Stimulated activated effector memory CD8-positive, alpha-beta T cell treated with anti-CD3 and anti-CD28 coated beads, Interleukin-12 subunit alpha, Interleukin-12 subunit beta, amount 100 ng/mL, for 72 hours (primary cell): ENCODE measurements around the gene SF3B4.
"Not testable (repeated sequence)": the region's sequence is repeated elsewhere in the genome, so short reads cannot be mapped to it uniquely, and the experiment has no call there.

Source experiments
- ATAC-seq: fragments of 150-1000 bp; cut with Tn5 transposase; 2 replicates; pipeline ENCODE4 v1.10.0; 2021
- DNase-seq, 2 donors: peaks; one replicate each; pipeline ENCODE4 v3.0.0; 2021 to 2022; ENCODE audit warnings: low spot score in 2 of 2
- H3K27ac Mint-ChIP-seq: one replicate; pipeline ENCODE4 v1.8.0; 2022; ENCODE audit warnings: mild to moderate bottlenecking, mixed read lengths
- H3K36me3 Mint-ChIP-seq: one replicate; pipeline ENCODE4 v1.8.0; 2022; ENCODE audit warnings: mild to moderate bottlenecking, mixed read lengths
- H3K4me1 Mint-ChIP-seq: one replicate; pipeline ENCODE4 v1.8.0; 2022; ENCODE audit warnings: mixed read lengths
- H3K4me3 Mint-ChIP-seq: one replicate; pipeline ENCODE4 v1.8.0; 2022; ENCODE audit warnings: mild to moderate bottlenecking, mixed read lengths
- H3K9me3 Mint-ChIP-seq: one replicate; pipeline ENCODE4 v1.8.0; 2022; ENCODE audit warnings: mixed read lengths

The SF3B4 gene

DNA sequence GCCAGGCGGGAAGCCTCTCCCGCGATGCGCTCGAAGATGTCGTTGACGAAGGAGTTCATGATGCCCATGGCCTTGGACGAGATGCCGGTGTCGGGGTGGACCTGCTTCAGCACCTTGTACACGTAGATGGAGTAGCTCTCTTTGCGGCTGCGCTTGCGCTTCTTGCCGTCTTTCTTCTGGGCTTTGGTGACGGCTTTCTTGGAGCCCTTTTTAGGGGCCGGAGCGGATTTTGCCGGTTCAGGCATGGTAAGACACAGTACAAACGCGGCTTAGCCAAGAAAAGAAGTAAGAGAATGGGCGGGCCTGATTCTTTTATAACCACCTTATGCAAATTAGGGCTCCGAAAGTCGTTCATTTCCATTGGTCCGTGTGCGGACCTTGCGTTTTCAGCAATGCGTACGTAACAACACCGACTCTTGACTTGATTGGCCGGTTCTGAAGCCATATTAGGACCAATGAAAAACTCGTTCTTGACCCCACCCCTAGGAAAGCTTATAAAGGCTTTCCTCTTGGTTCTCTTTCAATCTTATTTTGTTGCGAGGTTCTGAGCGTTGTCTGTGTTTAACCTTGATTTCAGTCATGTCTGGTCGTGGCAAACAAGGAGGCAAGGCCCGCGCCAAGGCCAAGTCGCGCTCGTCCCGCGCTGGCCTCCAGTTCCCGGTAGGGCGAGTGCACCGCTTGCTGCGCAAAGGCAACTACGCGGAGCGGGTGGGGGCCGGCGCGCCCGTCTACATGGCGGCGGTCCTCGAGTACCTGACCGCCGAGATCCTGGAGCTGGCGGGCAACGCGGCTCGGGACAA, 41.0 kb downstream of the SF3B4 start:
- Mint-ChIP-seq H3K27ac (no peak overlapping the region), H3K36me3 (no peaks in the 10 kb centered on the region), H3K4me3 (no peak overlapping the region), H3K4me1 (peaks cover 6% of the 10 kb centered on the region), H3K9me3 (no peaks in the 10 kb centered on the region)
- DNase-seq (peak; percentile 76 to 97), ATAC-seq (peak; percentile 78)

DNA sequence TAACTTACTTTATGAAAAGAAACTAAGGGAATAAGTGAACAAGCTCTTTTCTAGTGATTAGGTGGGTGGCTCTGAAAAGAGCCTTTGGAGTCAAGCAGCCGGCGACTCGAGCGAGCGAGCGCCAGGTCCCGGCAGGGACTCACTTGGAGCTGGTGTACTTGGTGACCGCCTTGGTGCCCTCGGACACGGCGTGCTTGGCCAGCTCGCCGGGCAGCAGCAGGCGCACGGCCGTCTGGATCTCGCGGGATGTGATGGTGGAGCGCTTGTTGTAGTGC, 41.5 kb downstream of the SF3B4 start:
- not testable (repeated sequence) for H3K27ac Mint-ChIP-seq, ATAC-seq, H3K4me3 Mint-ChIP-seq, DNase-seq, H3K36me3 Mint-ChIP-seq, H3K9me3 Mint-ChIP-seq, H3K4me1 Mint-ChIP-seq

DNA sequence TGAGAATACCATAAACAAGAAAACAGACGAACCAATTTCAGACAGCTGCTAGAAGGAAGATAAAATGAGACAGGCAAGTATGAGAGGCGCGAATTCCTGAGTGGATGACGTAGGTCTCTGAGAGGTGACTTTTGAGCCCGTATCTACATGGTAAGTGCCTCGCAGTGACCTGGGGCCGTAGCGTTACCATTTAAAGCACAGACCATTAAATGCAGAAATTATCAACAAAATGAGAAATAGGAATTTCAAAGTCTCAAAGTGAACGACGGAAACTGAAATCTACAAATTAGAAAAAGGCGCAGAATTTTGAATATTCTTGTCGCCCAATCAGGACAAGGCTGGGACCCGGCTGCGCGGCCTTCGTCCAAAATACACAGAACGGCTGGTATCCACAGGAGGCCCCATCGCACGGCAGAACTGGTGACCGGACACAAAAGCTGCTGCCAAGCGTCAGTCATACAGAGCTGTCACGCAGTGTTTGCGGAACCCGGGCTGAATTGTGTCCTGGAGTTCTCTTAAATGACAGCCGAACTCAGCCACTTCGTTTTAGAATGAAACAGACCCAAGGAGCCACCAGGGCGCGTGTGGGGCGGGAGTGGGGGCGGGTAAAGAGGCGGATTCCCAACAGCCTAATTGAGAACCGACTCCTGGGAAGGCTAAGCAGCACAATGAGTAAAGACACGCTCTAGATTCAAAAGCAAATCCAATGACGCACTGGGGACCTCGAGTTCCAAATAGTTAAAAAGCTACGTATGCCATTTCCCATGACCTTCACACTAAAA, 42.1 kb downstream of the SF3B4 start:
- Mint-ChIP-seq H3K36me3 (no peaks in the 10 kb centered on the region), H3K4me1 (peaks cover 6% of the 10 kb centered on the region), H3K4me3 (no peak overlapping the region), H3K9me3 (no peaks in the 10 kb centered on the region), H3K27ac (no peak overlapping the region)
- DNase-seq, result peak; percentile 49 to 88
- ATAC-seq, result peak; percentile 27

DNA sequence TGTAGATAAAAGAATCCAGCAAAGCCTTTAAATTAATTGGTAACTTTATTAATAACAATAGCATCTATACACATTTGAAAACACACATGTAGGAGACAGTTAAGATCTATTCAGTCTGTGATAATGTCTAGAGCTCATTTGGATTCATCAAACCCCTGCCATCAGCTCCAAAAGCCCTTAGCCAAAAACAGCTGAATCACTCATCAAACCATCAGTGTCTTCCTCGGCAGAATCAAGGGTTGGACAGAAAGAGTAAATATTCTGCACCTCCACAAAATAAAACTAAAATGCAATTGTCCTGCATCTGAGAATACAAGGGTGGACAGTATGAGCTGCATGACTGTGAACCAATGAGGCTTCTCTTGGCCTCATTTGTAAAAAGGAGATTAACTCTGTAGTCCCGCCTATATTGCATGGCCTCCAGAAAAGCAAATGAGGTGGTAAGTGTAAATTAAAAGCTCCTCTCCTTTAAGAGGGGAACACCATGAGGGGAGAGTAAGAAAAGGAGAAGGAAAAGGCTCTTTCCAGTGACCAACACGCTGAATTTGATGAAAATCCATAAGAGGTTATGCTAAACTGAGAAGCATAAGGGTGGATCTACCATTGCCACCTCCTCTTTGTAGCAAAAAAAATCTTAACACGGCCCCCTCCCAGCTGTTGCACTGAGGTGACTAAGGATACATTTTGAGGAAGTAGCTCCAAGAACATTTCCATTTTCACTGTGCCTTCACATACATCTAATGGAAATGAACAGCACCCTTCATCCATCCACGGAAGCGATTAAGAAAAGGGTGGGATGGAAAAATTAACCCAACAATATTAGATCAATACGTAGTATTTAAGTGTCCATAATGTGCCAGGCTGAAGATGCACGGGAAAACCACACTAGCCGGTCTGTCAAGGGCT, 42.9 kb downstream of the SF3B4 start:
- DNase-seq (peak in 1 of 2 donors; percentile 58), ATAC-seq (no peak)
- H3K9me3 Mint-ChIP-seq, result no peaks in the 10 kb centered on the region
- peaks cover 8% of the 10 kb centered on the region for H3K4me1 Mint-ChIP-seq
- H3K4me3 Mint-ChIP-seq, result no peak overlapping the region
- no peak overlapping the region for H3K27ac Mint-ChIP-seq
- H3K36me3 Mint-ChIP-seq, result no peaks in the 10 kb centered on the region

DNA sequence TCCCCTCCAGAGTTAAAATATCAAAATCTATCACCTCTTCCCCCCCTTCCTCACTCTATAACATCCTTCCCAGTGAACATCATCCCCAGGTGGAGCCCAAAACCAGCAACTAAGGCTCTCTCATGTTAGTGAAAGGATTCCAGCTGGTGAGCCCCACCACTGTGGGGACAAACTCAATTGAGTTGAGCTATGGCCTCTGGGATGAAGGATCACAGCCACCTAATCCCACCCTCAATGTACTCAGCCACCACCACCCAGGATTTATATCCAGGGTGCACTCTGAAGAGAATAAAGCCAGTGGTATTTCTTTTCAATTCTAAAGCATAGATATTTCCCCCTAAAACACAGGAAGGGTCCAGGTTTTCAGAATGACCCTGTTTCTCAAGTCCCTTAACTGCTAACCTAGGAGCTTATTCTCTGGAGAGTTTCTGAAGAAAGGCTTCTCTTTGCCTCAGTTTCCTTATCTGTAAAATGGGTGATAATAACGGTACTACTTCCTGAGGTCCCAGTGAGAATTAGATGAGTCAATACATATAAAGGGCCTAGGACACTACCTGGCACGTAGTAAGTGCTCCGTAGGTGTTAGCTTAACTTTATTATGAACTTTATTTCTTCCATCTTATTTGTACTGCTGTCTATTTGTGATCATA, 43.9 kb downstream of the SF3B4 start:
- H3K27ac Mint-ChIP-seq, result no peak overlapping the region
- H3K4me1 Mint-ChIP-seq, result peaks cover 16% of the 10 kb centered on the region
- H3K9me3 Mint-ChIP-seq, result no peaks in the 10 kb centered on the region
- DNase-seq (no peak), ATAC-seq (no peak)
- H3K36me3 Mint-ChIP-seq, result no peaks in the 10 kb centered on the region
- no peak overlapping the region for H3K4me3 Mint-ChIP-seq

DNA sequence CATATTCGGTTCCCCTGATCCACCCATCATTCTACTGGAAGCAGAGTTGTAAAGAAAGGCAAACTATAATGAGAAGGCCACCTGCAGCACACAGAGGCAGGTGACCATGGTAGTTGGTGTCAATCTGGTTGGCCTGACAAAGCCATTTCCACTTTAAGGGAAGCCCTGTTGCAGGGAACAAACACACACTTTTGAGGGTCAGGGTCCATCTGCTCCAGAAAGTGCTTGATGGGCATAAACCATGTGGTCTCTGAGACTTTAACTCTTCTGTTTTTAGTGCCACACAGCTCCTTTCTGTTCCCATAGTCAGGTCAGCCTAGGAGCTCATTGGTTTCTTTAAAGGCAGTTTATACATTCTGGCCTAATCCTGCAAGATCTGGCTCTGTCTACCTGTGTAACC, 45.7 kb downstream of the SF3B4 start:
- Mint-ChIP-seq H3K9me3 (no peaks in the 10 kb centered on the region), H3K4me3 (no peak overlapping the region), H3K27ac (no peak overlapping the region), H3K36me3 (no peaks in the 10 kb centered on the region), H3K4me1 (peaks cover 16% of the 10 kb centered on the region)
- no peak for ATAC-seq
- no peak for DNase-seq

DNA sequence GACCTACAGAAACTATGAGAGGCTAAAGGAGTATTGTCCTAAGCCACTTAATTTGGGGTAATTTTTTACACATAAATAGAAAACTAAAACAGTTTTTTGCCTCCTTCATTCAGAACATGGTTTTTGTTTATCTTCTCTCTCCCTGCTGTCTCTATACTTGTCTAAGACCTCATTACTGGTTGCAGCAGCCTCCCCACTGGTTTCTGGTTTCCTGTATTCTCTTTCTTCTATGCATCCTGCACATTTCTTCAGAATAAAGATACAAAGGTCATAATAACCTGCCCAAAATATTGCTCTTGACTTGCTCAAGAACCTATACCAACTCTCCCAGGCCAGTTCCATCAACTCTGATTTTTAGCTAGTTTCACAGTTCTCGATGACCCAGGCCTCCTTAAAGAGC, 48.0 kb downstream of the SF3B4 start:
- H3K36me3 Mint-ChIP-seq, result no peaks in the 10 kb centered on the region
- peak overlapping the region; percentile 9 for H3K4me3 Mint-ChIP-seq
- DNase-seq (peak in 1 of 2 donors; percentile 46), ATAC-seq (no peak)
- peaks cover 16% of the 10 kb centered on the region for H3K4me1 Mint-ChIP-seq
- H3K9me3 Mint-ChIP-seq, result no peaks in the 10 kb centered on the region
- peak overlapping the region; percentile 56 for H3K27ac Mint-ChIP-seq

DNA sequence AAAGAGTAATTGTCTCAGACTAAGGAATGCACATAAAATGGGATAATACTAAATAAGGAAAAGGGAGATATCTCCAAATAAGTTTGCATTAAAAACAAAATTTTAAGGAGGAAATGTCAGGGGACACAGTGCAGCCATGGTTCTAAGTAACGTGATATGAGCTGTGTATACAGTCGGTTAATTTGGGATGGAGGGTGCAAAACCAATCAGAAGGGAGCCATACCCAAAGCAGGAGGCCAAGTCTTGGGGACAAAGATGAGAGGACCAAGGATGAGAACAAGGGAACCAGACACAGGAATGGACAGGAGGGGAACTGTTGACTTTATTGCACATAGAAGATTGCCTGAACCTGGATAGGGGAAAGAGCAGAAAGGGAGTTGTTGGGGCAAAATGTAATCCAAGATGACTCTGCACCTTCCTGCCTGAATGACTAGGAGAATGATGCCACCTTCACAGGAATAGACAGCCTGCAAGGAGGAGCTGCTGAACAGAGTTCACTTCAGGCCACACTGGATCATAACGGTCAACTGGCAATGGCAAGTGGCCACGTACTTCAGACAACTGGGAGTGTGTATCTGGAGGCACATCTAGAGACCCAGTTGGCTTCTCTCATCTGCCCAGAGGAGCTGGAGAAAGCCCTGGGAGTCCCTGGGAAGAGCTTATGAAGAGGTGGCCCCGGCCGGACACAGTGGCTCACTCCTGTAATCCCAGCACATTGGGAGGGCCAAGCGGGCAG, 50.2 kb downstream of the SF3B4 start:
- peak in 1 of 2 donors; percentile 41 for DNase-seq
- H3K4me1 Mint-ChIP-seq, result peaks cover 14% of the 10 kb centered on the region
- H3K4me3 Mint-ChIP-seq, result no peak overlapping the region
- ATAC-seq, result no peak
- no peak overlapping the region for H3K27ac Mint-ChIP-seq
- no peaks in the 10 kb centered on the region for H3K36me3 Mint-ChIP-seq
- no peaks in the 10 kb centered on the region for H3K9me3 Mint-ChIP-seq
